Mammary epithelial cell (primary cell): ENCODE measurements around the gene CDH13.

ENCODE experiments used
- EZH2 ChIP-seq: IDR thresholded peaks from 2 replicates; pipeline ENCODE4 v1.6.1; 2012; ENCODE audit warnings: low read length, inconsistent platforms, borderline replicate concordance
- TF ChIP-seq, protein P1 (sequence below), 2 donors: IDR thresholded peaks in 1 of 2; conservative IDR thresholded peaks in 1 of 2; 2 replicates each; pipeline ENCODE4 v1.5.1; 2011 to 2012; ENCODE audit warnings: inconsistent platforms in 2 of 2, low read length in 2 of 2, mild to moderate bottlenecking in 2 of 2, control low read depth in 1 of 2, low read depth in 1 of 2; ENCODE audit not compliant: insufficient read depth in 1 of 2; ENCODE audit errors: extremely low read depth in 1 of 2

DNA sequence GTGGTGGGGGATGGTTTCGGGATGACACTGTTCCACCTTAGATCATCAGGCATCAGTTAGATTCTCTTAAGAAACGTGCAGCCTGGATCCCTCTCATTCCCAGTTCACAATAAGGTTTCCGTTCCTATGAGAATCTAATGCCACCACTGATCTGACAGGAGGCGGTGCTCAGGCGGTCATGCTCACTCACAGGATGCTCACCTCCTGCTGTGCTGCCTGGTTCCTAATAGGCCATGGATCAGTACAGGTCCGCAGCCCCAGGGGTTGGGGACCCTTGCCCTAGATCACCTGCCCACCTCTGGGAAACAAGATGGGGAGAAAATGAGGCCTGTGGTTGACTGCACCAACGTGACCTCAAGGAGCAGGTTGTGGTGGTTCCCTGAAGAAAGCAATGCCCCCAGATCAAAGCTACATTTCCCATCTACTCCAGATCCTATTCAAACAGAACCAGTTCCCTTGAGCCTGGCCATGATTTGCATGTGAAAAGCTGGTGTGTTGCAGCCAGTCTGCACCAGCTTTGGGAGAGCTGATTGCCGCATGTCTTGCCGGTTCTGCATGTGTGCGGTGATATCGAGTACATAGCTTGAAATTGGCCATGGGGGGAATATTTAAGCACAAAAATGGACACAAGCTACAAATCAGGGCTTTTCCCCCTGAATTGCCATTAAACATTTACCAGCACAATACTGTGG lies 997.8 kb downstream of the CDH13 start:
- no peak for TF ChIP-seq EZH2
- TF ChIP-seq, protein P1, sequence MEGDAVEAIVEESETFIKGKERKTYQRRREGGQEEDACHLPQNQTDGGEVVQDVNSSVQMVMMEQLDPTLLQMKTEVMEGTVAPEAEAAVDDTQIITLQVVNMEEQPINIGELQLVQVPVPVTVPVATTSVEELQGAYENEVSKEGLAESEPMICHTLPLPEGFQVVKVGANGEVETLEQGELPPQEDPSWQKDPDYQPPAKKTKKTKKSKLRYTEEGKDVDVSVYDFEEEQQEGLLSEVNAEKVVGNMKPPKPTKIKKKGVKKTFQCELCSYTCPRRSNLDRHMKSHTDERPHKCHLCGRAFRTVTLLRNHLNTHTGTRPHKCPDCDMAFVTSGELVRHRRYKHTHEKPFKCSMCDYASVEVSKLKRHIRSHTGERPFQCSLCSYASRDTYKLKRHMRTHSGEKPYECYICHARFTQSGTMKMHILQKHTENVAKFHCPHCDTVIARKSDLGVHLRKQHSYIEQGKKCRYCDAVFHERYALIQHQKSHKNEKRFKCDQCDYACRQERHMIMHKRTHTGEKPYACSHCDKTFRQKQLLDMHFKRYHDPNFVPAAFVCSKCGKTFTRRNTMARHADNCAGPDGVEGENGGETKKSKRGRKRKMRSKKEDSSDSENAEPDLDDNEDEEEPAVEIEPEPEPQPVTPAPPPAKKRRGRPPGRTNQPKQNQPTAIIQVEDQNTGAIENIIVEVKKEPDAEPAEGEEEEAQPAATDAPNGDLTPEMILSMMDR (conservative IDR thresholded peaks at IDR 0.05 in 1 of 2, IDR thresholded peaks at IDR 0.05 in 1 of 2; ENCODE audit: extremely low read depth in 1 of 2, insufficient read depth in 1 of 2, low read depth in 1 of 2, low read length in 2 of 2): no peak
